ENCODE results near the gene MED4. TPM values are rescaled to one million over a fixed set of nuclear protein-coding genes. Genes with fewer than 3 reads are reported as not detected.

The MED4 gene
- total and polyA plus RNA-seq, 2 donors (not counting 1 experiment from before 2014, with no cell fraction given): 15.4 to 50.1 TPM

GRCh38 chr13:48118030-48118429, 23.1 kb upstream of the MED4 start:
- H3K79me2 ChIP-seq (ENCODE audit: control insufficient read depth, insufficient read depth, low read length): no peaks in the 10 kb centered on the region
- H3K4me1 ChIP-seq (ENCODE audit: control insufficient read depth in 2 of 2, insufficient read depth in 2 of 2, low read length in 2 of 2): no peaks in the 10 kb centered on the region
- H3K27me3 Mint-ChIP-seq: peaks cover 31% of the 10 kb centered on the region
- H3K9me3 Mint-ChIP-seq (ENCODE audit: insufficient read depth): no peaks in the 10 kb centered on the region
- no peak overlapping the region for H3K27ac Mint-ChIP-seq
- peaks cover 0 to 6% (median 3%) of the 10 kb centered on the region in 4 experiments for H3K27me3 ChIP-seq (replicated peaks in 1 of 4; ENCODE audit: control extremely low read depth in 1 of 4, control insufficient read depth in 3 of 4, insufficient read depth in 4 of 4, low read length in 3 of 4)
- no peak overlapping the region for H2AFZ ChIP-seq (ENCODE audit: insufficient read depth, low read depth, low read length, poor library complexity, severe bottlenecking)
- TF ChIP-seq EZH2 (IDR thresholded peaks at IDR 0.05; ENCODE audit: borderline replicate concordance, insufficient read depth, low read depth, low read length, poor library complexity, severe bottlenecking) (no peak), CTCF (IDR thresholded peaks at IDR 0.05) (no peak)
- H4K20me1 ChIP-seq (ENCODE audit: control insufficient read depth, insufficient read depth, low read length, poor library complexity, severe bottlenecking): no peaks in the 10 kb centered on the region
- no peak overlapping the region for H3K4me3 ChIP-seq (ENCODE audit: control extremely low read depth in 1 of 5, extremely low read depth in 1 of 5, insufficient read depth in 1 of 5, low read depth in 2 of 5, low read length in 4 of 5)
- ChIA-PET POLR2A (no interaction called here), CTCF (interaction anchor here (1.0 to 1.4 kb wide), 2 partner anchors 8 to 651 kb away, joined by 3 to 4 read pairs; no protein-coding TSS in a partner anchor)
- no peaks in the 10 kb centered on the region for H3K36me3 ChIP-seq (replicated peaks in 1 of 2; ENCODE audit: control extremely low read depth in 1 of 2, control insufficient read depth in 1 of 2, extremely low read depth in 1 of 2, insufficient read depth in 2 of 2, low read length in 1 of 2)
- H3K9me3 ChIP-seq (ENCODE audit: control extremely low read depth in 1 of 3, control insufficient read depth in 2 of 3, insufficient read depth in 1 of 3, low read length in 2 of 3): no peaks in the 10 kb centered on the region
- ATAC-seq (ENCODE audit: low read depth) (no peak), DNase-seq (no peak)
- no peak overlapping the region for H3K4me3 Mint-ChIP-seq
- H3K4me1 Mint-ChIP-seq: no peaks in the 10 kb centered on the region
- H3K9ac ChIP-seq (ENCODE audit: low read length): no peak overlapping the region
- intact Hi-C loops (cut with micrococcal nuclease): no loop called here
- 90% methylated on average over 3 of the region's 5 CpGs for WGBS (ENCODE audit: insufficient coverage)
- H3K4me2 ChIP-seq (replicated peaks; ENCODE audit: low read depth, low read length, poor library complexity, severe bottlenecking): no peak overlapping the region
- no peak overlapping the region for H3K27ac ChIP-seq (ENCODE audit: low read length in 2 of 2)

GRCh38 chr13:48116808-48117207, 21.9 kb upstream of the MED4 start:
- H3K27ac Mint-ChIP-seq: no peak overlapping the region
- TF ChIP-seq CTCF (IDR thresholded peaks at IDR 0.05) (no peak), EZH2 (IDR thresholded peaks at IDR 0.05; ENCODE audit: borderline replicate concordance, insufficient read depth, low read depth, low read length, poor library complexity, severe bottlenecking) (no peak)
- DNase-seq: no peak
- H3K4me1 Mint-ChIP-seq: no peaks in the 10 kb centered on the region
- H3K9ac ChIP-seq (ENCODE audit: low read length): no peak overlapping the region
- peaks cover 33% of the 10 kb centered on the region for H3K27me3 Mint-ChIP-seq
- no peaks in the 10 kb centered on the region for H3K36me3 ChIP-seq (replicated peaks in 1 of 2; ENCODE audit: control extremely low read depth in 1 of 2, control insufficient read depth in 1 of 2, extremely low read depth in 1 of 2, insufficient read depth in 2 of 2, low read length in 1 of 2)
- H3K4me3 ChIP-seq (ENCODE audit: control extremely low read depth in 1 of 5, extremely low read depth in 1 of 5, insufficient read depth in 1 of 5, low read depth in 2 of 5, low read length in 4 of 5): no peak overlapping the region
- no peaks in the 10 kb centered on the region for H3K9me3 Mint-ChIP-seq (ENCODE audit: insufficient read depth)
- H2AFZ ChIP-seq (ENCODE audit: insufficient read depth, low read depth, low read length, poor library complexity, severe bottlenecking): no peak overlapping the region
- no peak for ATAC-seq (ENCODE audit: low read depth)
- intact Hi-C loops (cut with micrococcal nuclease): no loop called here
- H3K4me3 Mint-ChIP-seq: no peak overlapping the region
- POLR2A ChIA-PET: no interaction called here
- WGBS (ENCODE audit: insufficient coverage): no CpG with 5 or more reads among the region's 3 CpGs
- H4K20me1 ChIP-seq (ENCODE audit: control insufficient read depth, insufficient read depth, low read length, poor library complexity, severe bottlenecking): no peaks in the 10 kb centered on the region
- H3K27me3 ChIP-seq (replicated peaks in 1 of 4; ENCODE audit: control extremely low read depth in 1 of 4, control insufficient read depth in 3 of 4, insufficient read depth in 4 of 4, low read length in 3 of 4): peaks cover 0 to 6% (median 3%) of the 10 kb centered on the region in 4 experiments
- no peak overlapping the region for H3K27ac ChIP-seq (ENCODE audit: low read length in 2 of 2)
- no peak overlapping the region for H3K4me2 ChIP-seq (replicated peaks; ENCODE audit: low read depth, low read length, poor library complexity, severe bottlenecking)
- H3K9me3 ChIP-seq (ENCODE audit: control extremely low read depth in 1 of 3, control insufficient read depth in 2 of 3, insufficient read depth in 1 of 3, low read length in 2 of 3): no peaks in the 10 kb centered on the region
- CTCF ChIA-PET: interaction anchor here (1.3 kb wide), 1 partner anchor 10 kb away, joined by 4 read pairs; no protein-coding TSS in a partner anchor
- no peaks in the 10 kb centered on the region for H3K4me1 ChIP-seq (ENCODE audit: control insufficient read depth in 2 of 2, insufficient read depth in 2 of 2, low read length in 2 of 2)
- H3K79me2 ChIP-seq (ENCODE audit: control insufficient read depth, insufficient read depth, low read length): no peaks in the 10 kb centered on the region
